ENCODE results near the gene LRP11.

GRCh38 chr6:149777624-149778023 lies 86.5 kb downstream of the LRP11 start:
- no peak for TF ChIP-seq CTCF (IDR thresholded peaks at IDR 0.05)
- no peak for TF ChIP-seq POLR2A (IDR thresholded peaks at IDR 0.05)
